ENCODE data around the gene TIGD1. TPM values are rescaled to one million over a fixed set of nuclear protein-coding genes. Genes with fewer than 3 reads are reported as not detected.

The TIGD1 gene
- total and polyA plus RNA-seq, 2 of the 13 experiments (the other 11 are each of a cell fraction or from before 2014, with no cell fraction given): 3.5 to 9.5 TPM

GRCh38 chr2:232523682-232524597, 26.4 kb downstream of the TIGD1 start (continued):
- TF ChIP-seq HMGA1 (CRISPR knock-in tag; conservative IDR thresholded peaks at IDR 0.05) (no peak), HHEX (CRISPR knock-in tag; IDR thresholded peaks at IDR 0.05) (no peak), CERS6 (CRISPR knock-in tag; IDR thresholded peaks at IDR 0.05) (no peak), SNAI1 (CRISPR knock-in tag; IDR thresholded peaks at IDR 0.05; ENCODE audit: borderline replicate concordance) (no peak), SNRNP70 (IDR thresholded peaks at IDR 0.05; ENCODE audit: low read depth, low read length) (no peak), FOXA3 (CRISPR knock-in tag; IDR thresholded peaks at IDR 0.05) (no peak), CBX2 (IDR thresholded peaks at IDR 0.05; ENCODE audit: low read depth, low read length) (no peak), CBX2 (CRISPR knock-in tag; IDR thresholded peaks at IDR 0.05; ENCODE audit: low read depth) (no peak), RXRA (CRISPR knock-in tag; IDR thresholded peaks at IDR 0.05) (no peak; the same call in none of the 2 replicates), HIC2 (CRISPR knock-in tag; IDR thresholded peaks at IDR 0.05; ENCODE audit: low read depth) (peak; percentile 8; the same call in 1 of the 2 replicates), KAT7 (CRISPR knock-in tag; IDR thresholded peaks at IDR 0.05; ENCODE audit: borderline replicate concordance) (0 out of 2 replicates have a peak, but pooled peaks have one; percentile 45), CENPT (CRISPR knock-in tag; IDR thresholded peaks at IDR 0.05; ENCODE audit: low read depth) (no peak), CBX5 (CRISPR knock-in tag; IDR thresholded peaks at IDR 0.05; ENCODE audit: borderline replicate concordance) (peak; percentile 31; the same call in 1 of the 2 replicates), RNF2 (conservative IDR thresholded peaks at IDR 0.05; ENCODE audit: low read depth) (0 out of 2 replicates have a peak, but pooled peaks have one; percentile 35), MZF1 (CRISPR knock-in tag; IDR thresholded peaks at IDR 0.05; ENCODE audit: borderline replicate concordance) (no peak), KDM3A (CRISPR knock-in tag; IDR thresholded peaks at IDR 0.05; ENCODE audit: low read depth) (no peak), SPEN (CRISPR knock-in tag; IDR thresholded peaks at IDR 0.05; ENCODE audit: low read depth) (peak; percentile 64; the same call in 1 of the 2 replicates), ZKSCAN1 (IDR thresholded peaks at IDR 0.05; ENCODE audit: low read length) (no peak), SMAD1 (CRISPR knock-in tag; IDR thresholded peaks at IDR 0.05; ENCODE audit: borderline replicate concordance, low read depth) (0 out of 2 replicates have a peak, but pooled peaks have one; percentile 16), STAT5B (CRISPR knock-in tag; IDR thresholded peaks at IDR 0.05) (no peak), IRF9 (CRISPR knock-in tag; IDR thresholded peaks at IDR 0.05; ENCODE audit: borderline replicate concordance) (peak; percentile 82; the same call in 1 of the 2 replicates), ESRRA (CRISPR knock-in tag; IDR thresholded peaks at IDR 0.05; ENCODE audit: low read depth) (peak; percentile 18; the same call in 1 of the 2 replicates), ZNF253 (CRISPR knock-in tag; IDR thresholded peaks at IDR 0.05; ENCODE audit: borderline replicate concordance) (peak; percentile 69; the same call in 1 of the 2 replicates), E2F1 (CRISPR knock-in tag; IDR thresholded peaks at IDR 0.05) (no peak), ZNF382 (CRISPR knock-in tag; IDR thresholded peaks at IDR 0.05; ENCODE audit: borderline replicate concordance) (no peak), ZBTB7B (CRISPR knock-in tag; IDR thresholded peaks at IDR 0.05) (peak; percentile 57; the same call in 1 of the 2 replicates)
